Activated CD4-positive, alpha-beta T cell treated with anti-CD3 and anti-CD28 coated beads, Interleukin-2, amount 50 U/mL, for 1 hour (primary cell): Measurements from ENCODE around the gene HLA-DQB2.

Experiments
- DNase-seq: peaks from one replicate; pipeline ENCODE4 v3.0.0-alpha.2; 2020

HLA-DQB2 gene

DNA sequence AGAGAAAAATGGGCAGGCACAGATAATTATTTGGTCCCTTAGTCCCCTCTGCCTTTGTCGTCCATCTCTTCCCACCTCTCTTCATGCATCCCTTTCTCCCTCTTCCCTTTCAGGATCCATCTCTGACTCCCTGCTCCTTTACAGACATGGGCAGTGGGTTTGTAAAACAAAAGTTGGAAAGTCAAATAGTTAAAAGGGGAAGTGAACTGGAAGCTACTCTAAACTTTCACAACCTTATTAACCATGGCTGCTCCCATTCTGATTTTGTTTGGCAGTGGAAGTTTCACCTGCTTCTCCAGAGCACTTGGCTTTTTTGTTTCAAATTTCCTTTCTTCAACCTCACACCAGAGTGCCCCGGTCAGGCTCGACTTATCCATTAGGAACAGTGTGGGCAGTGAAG is 21.0 kb downstream of the HLA-DQB2 start:
- DNase-seq, result no peak

DNA sequence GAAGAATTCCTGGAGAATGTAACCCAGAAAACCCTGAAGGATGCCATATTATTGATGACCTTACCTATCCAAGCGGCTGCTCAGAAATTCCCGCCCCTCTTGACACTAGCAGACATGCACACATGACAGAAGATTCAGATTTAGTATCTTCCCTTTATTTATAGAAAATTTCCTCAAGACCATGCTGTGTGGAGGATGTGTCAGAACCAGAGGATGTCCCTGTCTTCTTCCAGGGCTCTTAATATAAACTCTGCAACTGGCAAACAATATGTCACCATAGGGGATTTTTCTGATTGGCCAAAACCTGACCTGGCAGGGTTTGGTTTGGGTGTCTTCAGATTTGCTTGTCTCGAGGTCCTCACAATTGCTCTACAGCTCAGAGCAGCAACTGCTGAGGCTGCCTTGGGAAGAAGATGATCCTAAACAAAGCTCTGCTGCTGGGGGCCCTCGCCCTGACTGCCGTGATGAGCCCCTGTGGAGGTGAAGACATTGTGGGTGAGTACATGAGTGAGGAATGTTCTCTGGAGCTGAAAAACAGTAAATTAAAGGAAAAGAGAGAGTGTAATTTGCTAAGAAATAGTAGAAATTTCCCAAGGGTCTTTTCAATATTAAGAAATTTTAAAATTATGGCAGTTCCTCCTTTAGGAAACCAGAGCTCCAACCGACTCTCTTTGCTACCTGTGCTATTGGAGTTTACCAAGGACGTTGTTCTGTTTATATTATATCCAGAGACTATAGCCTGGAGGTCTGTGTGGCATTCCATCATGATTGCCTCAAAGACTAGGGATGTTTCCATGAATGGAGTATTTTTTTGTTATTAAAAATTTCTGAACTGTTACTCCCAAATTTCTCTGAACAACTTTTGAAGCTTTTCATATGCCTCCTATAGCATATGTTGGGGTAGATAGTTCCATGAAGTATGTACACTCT is 22.0 kb downstream of the HLA-DQB2 start, which contains the start of gene HLA-DQA2:
Gene HLA-DQA2 (plus strand): TSS at position 361 of the 930 bp plus-strand sequence. CDS start 53 bp downstream, at position 414.
- DNase-seq, result no peak

DNA sequence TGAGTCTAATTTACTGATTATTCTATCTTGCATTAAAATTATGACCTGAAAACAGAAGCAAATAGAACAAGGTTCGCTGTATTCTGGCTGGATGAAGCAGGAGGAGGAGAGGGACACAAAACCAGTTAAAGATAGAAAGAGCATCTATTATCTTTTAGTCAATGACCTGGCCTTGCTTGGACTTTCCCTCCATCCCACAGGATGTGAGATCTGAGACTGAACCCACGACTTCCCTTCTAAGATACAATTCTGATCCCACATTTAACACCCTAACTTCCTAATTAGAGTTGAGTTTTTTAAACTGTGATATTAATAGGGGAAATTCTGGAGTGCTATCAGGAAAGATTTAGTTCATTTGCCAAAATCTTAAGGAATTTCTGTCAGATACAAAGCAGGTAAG is 25.2 kb downstream of the HLA-DQB2 start:
- no peak for DNase-seq

DNA sequence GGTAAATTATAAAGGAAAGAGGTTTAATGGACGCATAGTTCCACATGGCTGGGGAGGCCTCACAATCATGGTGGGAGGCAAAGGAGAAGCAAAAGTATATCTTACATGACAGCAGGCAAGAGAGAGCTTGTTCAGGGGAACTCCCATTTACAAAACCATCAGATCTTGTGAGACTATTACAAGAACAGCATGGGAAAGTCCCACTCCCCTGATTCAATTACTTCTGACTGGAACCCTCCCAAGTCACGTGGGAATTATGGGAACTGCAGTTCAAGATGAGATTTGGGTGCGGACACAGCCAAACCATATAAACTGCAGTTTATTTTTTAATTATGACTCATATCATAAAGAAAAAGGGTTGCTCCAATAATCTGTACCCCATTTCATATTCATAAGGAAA is 44.5 kb downstream of the HLA-DQB2 start:
- no peak for DNase-seq

DNA sequence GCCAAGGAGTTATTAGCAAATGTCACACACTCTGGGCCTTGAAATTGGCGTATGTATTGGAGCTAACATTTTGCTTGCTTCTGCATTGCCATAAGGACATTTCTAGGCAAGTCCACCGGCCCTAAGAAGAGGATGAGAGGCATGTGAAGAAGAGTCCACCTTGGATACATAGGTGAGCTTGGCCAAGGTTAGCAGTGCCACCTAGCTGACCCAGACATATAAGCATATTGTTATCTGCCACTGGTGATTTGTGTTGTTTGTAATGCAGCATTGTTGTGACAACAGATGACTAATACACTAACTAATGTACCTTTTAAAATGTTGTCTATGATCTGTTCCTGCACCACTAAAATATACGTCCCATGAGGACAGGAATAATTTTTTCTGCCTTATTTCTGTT is 46.9 kb downstream of the HLA-DQB2 start:
- no peak for DNase-seq

DNA sequence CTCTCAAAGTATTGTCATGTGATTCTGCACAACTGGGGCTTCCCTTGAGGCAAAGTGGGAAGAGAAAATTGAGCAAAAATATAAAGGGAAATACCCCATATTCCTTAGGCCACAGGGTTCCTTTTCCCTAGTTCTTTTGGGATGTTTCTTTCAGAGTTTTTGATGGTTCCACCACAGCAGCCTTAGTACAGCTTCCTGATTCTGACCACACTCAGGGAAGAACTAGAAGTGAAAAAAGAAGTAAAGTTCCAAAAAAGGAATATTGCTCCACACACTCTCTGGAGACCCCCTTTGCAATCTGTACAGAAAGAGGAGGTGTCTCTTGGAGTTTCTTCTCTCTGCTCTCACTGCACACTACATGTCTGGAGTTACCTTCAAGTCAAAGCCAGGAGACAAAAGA is 50.1 kb downstream of the HLA-DQB2 start:
- no peak for DNase-seq

DNA sequence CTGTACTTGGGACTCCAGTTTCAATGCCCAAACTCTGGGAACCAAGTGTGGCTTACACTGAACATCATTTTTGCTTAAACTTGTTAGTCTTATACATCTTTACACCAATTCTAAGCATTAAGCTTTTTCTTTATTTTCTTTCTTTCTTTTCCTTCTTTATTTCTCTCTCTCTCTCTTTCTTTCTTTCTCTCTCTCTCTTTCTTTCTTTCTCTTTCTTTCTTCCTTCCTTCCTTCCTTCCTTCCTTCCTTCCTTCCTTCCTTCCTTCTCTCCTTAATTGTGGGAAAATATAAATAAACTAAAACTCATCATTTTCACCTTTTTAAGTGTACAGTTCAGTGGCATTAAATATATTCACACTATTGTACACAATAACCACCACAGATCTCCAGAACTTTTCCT is 53.7 kb downstream of the HLA-DQB2 start:
- no peak for DNase-seq
